Caki2 (cell line): ENCODE measurements around the gene ZFPM1. TPM values are rescaled to one million over a fixed set of nuclear protein-coding genes. Genes with fewer than 3 reads are reported as not detected.
A peak's percentile ranks its signal among the peaks of the same experiment; 100 is the strongest.

Experiments used
- DNase-seq: peaks from one replicate; pipeline ENCODE4 v3.0.0-alpha.2; 2015; ENCODE audit warnings: low read depth
- in situ Hi-C: cut with HindIII; loops from 2 replicates; pipeline ENCODE4 v1.10.0; 2016; ENCODE audit warnings: low sequenced_read_pairs, low pct_unique_long_range_greater_than_20kb, mixed read lengths
- total RNA-seq: library from RNA; depleted of rRNA; stranded (reverse); fragments of >200 nt; shearing (Covaris generic); gene quantifications from 2 replicates; pipeline ENCODE4 v1.2.3, GENCODE V29; 2014; ENCODE audit warnings: low replicate concordance

ZFPM1 gene
- total RNA-seq, 1 experiment from 2014 or later: 1.3 TPM

GRCh38 chr16:88442727-88443576, 10.1 kb upstream of the ZFPM1 start:
- in situ Hi-C loops: no loop called here
- peak; percentile 64 for DNase-seq

DNA sequence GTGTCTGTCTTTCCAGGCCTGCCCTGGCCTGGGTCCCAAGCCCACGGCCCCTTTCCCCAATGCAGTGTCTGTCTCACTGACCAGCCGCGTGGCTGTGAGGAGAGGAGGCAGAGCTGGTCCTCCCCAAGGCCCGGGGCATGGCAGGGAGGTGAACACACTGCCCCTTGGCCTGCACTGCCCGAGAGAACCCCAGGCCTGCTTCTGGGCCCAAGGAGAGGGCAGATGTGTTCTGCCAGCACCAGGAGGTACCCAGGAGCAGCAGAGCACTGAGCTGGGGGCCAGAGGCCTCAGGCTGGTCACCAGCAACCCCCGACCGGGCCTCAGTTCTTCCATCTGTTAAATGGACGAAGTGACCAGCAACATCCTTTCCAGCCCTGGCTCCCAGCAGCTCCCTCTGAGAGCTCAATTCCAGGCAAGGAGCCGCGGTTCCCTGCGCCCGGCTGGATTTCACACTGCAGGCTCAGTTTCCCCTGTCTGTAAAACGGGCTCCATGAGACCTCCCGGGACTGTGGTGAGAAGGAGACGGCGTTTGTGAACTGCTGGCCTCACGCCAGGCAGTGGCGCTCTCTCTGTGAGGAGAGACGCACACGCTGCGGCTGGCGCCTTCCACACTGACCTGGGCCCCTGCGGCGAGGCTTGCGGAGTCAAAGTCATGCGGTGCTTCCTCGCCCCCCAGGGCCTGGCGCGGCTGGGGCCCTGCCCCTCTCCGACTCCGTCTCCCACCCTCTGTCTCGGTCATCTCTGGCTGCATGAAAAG, 8.1 kb upstream of the ZFPM1 start:
- in situ Hi-C loops: no loop called here
- DNase-seq: no peak

DNA sequence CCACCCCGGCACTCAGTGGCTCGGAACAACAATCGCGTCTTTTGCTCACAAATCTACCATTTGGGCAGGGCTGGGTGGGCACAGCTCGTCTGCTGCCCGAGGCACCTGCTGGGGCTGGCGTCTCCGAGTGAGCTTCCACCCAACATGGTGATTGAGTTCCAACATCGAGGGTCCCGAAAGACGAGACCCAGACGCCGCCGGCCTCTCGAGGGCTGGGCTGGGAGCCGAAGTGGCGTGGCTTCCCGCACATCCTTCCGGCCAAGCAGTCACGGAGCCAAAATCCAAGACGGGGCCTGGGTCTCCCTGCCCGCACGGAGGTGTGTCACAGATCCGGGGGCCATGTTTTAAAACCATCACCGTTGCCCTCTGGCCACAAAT, 7.5 kb upstream of the ZFPM1 start:
- in situ Hi-C loops: no loop called here
- no peak for DNase-seq

DNA sequence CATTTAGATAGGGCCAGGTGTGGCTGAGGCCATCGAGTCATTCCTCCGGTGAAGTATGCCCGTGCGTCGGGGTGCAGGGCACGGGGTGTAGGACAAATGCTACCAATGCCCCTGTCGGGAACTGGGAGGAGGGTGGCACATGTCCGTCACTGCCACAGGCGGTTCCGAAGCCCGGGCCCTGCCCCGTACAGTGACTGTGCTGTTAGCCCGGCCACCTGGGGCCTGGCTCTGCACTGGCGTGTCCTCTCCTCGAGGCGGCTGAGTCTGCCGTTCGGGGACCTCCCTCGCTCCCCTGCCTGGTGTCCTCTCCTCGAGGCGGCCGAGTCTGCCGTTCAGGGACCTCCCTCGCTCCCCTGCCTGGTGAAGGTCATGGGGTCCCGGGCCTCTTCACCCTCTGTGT, 7.0 kb upstream of the ZFPM1 start:
- in situ Hi-C loops: no loop called here
- no peak for DNase-seq

GRCh38 chr16:88446736-88447135, 6.3 kb upstream of the ZFPM1 start:
- DNase-seq: no peak
- in situ Hi-C loops: no loop called here

DNA sequence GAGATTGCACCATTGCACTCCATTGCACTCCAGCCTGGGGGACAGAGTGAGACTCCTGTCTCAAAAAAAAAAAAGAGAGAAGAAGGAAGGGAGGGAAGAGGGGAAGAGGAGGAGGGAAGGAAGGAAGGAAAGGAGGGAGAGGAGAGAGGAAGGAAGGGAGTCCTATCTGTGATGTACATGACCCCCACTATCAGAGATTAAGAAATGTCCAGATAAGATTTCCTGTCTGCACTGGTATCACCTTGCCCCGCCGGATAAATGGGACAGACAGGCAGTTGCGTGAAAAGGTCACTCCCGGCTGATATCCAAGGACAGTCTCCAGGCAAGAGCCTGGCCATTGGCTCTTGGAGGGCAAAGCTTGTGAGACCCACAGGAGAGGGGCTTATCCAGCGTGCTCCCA, 5.2 kb upstream of the ZFPM1 start:
- in situ Hi-C loops: no loop called here
- DNase-seq: no peak

DNA sequence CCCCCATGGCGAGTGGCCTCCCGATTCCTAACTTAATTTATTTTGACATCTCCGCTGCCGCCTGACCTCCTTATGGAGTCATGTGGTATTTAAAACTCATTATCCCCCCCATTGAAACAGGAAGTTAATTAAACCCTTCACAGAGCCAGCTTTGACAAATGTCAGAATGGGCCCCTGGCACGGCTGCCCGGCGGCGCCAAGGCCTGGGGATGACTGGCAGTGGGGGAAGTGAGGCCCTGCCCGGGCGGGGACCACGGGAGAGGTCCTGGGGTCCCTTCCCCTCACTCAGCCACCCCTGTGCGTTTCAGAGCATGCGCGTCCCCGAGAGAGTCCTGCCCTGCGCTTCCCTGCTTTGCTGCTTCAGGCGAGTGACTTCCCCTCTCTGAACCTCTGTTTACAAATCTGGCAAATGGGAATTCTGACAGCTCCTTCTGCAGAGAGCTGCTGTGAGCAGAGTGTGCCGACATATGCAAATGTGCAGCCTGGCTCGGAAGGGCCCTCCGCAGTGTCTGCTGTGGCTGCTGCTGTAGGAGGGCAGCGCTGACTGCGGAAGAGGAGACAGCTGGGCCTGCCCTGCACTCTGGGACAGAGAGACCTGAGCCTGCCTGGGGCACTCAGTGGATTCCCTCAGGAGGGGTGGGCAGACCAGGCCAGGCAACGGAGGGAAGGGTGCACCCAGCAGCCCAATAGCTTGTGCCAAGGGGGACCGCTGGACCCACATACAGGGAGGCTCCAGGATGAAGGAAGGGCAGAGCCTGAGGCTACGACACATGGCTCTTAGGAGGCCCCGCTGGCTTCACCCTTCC, 4.4 kb upstream of the ZFPM1 start:
- in situ Hi-C loops: no loop called here
- DNase-seq: no peak

DNA sequence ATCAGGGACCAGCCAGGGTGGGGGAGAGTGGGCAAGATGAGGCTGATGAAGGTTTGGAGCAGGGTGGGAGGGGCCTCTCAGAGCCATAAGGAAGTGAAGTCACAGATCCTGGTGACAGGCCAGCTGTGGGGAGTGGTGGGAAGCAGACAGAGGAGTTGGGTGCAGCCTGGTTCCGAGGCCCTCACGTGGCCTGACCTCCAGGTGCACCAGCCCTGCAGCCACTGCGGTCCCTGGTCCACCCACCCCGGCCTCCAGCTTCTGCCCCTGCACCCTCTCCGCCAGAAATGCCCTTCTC, 3.9 kb upstream of the ZFPM1 start:
- in situ Hi-C loops: no loop called here
- no peak for DNase-seq

GRCh38 chr16:88451586-88452481, 1.2 kb upstream of the ZFPM1 start:
- in situ Hi-C loops: no loop called here
- DNase-seq: peak; percentile 30

- DNase-seq: peak; percentile 86
- in situ Hi-C loops: no loop called here
Measured at GRCh38 chr16:88452482-88453216, 431 bp upstream of the ZFPM1 start.

- in situ Hi-C loops: no loop called here
- no peak for DNase-seq
Measured at GRCh38 chr16:88453611-88454522, 787 bp downstream of the ZFPM1 start.

- peak; percentile 14 for DNase-seq
- in situ Hi-C loops: no loop called here
Measured at GRCh38 chr16:88454523-88454947, 1.5 kb downstream of the ZFPM1 start.

GRCh38 chr16:88455610-88456355, 2.7 kb downstream of the ZFPM1 start:
- peak; percentile 68 for DNase-seq
- in situ Hi-C loops: no loop called here

- in situ Hi-C loops: no loop called here
- no peak for DNase-seq
Measured at GRCh38 chr16:88456356-88457292, 3.5 kb downstream of the ZFPM1 start.
